T-helper 22 cell (primary cell): ENCODE measurements around the gene CTRB1.
"Not testable (repeated sequence)": the region's sequence is repeated elsewhere in the genome, so short reads cannot be mapped to it uniquely, and the experiment has no call there.

Source experiments
- DNase-seq: peaks from one replicate; pipeline ENCODE4 v3.0.0-alpha.2; 2020; ENCODE audit warnings: low read depth

CTRB1 gene

GRCh38 chr16:75271441-75272096 lies 52.8 kb downstream of the CTRB1 start:
- DNase-seq, result no peak

DNA sequence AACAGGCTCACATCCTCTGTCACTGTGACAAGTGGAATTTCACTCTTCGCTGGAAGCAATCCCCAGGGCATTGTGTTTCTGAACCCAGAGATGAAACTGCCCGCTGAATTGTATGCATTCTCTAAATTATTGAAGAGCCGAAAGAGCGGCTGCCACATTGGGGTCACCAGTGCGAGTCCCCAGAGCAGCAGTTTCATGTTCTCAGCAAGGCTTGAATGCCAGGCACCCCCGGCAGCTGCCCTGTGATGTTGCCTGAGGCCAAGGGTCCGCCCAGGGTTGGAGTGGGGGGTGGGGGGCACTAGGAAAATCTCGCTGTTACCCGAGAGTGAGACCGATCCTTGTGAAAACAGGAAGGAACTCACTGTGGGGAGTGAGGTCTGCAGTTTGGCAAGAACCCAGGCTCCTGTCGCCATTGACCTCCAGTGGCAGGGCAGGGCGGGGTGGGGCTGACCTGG lies 53.3 kb downstream of the CTRB1 start:
- DNase-seq, result no peak

DNA sequence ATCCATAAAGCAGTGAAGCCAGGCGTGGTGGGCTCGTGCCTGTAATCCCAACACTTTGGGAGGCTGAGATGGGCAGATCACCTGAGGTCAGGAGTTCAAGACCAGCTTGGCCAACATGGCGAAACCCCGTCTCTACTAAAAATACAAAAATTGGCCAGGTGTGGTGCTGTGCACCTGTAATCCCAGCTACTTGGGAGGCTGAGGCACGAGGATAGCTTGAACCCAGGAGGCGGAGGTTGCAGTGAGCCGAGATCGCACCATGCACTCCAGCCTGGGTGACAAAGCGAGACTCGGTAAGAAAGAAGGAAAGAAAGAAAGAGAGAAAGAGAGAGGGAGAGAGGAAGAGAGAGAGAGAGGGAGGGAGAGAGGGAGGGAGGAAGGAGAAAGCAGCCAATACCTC lies 53.8 kb downstream of the CTRB1 start:
- DNase-seq, result not testable (repeated sequence)

DNA sequence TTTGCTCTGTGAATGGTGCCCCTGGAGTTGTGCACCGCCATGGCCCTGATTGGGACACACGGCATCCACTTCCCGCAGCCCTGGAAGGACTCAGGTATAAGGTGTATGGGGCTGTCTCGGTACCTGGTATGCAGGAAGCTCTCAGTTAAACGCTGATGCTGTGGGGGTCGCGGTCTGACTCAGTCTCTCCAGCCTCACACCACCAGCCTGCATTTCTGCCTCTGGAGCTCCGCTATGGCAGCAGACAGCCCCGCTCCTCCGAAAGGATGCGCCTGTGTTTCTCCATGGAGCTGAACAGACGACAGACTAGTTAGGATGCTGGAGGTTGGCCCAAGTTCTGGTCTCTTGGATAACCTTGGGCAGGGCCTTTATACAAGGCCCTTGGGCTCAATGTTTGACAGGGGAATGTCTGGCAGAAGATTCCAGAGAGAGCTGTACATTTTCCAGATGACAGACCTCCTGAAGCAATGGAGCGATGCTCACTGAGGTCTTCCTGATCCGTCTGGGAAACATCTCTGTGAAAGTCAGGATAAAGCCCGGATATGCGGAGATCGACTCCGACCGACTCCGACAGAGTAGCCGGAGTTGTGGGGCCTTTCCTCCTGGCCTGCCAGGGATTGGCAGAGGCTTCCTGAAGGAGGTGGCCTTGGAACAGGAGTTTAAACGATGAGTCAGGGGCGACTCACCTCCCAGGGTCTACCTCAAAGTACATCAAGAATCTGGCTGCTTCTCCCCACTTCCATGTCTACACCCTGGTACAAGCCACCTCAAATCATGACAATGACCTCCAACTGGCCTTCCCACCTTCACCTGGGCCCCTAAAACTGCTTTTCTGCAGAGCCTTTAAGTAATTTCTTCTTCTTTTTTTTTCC lies 54.5 kb downstream of the CTRB1 start:
- DNase-seq, result no peak
